ENCODE results near the gene UBE3D. TPM values are rescaled to one million over a fixed set of nuclear protein-coding genes. Genes with fewer than 3 reads are reported as not detected.

The UBE3D gene
- total RNA-seq, 2 donors from 2014 or later: 9.3 to 11.5 TPM

DNA sequence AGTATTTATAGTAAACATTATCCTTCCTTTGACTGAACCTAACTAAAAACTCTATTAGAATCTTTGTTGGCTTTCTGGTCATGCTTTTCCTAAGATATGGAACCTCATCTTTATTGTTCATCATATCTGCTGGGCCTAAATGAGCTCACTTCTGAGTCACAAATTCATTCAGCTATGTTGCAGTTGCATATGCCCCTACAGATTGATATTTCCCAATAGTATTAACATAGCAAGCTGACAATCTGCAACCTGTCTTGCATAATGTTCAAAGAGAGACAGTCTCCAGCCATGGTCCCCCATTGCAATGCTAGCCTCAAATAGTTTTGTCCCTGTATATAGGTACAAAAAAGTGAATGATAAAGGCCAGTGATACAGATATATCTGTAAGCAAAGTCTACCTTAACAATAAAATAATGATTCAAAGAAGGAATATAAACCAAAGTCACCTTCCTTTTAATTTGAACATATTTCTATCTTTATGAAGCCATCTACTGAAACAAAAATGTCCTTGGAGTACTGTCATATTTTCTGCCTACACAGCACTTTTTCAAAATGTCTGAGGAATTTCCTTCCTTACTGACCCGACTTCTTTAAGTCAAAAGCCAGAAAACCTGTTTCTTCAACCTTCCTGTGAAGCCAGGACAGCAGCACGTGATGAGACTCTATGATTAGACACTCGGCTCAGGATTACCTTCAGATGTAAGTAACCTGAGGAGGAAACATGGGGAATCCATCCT lies 140.7 kb downstream of the UBE3D start:
- TF ChIP-seq, protein P1, sequence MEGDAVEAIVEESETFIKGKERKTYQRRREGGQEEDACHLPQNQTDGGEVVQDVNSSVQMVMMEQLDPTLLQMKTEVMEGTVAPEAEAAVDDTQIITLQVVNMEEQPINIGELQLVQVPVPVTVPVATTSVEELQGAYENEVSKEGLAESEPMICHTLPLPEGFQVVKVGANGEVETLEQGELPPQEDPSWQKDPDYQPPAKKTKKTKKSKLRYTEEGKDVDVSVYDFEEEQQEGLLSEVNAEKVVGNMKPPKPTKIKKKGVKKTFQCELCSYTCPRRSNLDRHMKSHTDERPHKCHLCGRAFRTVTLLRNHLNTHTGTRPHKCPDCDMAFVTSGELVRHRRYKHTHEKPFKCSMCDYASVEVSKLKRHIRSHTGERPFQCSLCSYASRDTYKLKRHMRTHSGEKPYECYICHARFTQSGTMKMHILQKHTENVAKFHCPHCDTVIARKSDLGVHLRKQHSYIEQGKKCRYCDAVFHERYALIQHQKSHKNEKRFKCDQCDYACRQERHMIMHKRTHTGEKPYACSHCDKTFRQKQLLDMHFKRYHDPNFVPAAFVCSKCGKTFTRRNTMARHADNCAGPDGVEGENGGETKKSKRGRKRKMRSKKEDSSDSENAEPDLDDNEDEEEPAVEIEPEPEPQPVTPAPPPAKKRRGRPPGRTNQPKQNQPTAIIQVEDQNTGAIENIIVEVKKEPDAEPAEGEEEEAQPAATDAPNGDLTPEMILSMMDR (IDR thresholded peaks at IDR 0.05): no peak
- no peak for TF ChIP-seq POLR2A (IDR thresholded peaks at IDR 0.05)
- H3K27me3 ChIP-seq: no peaks in the 10 kb centered on the region
- WGBS, 2 donors: 80 to 84% methylated on average over 3 of the region's 3 CpGs
- intact Hi-C loops (cut with DNase I): no loop called here
- no peak overlapping the region for H3K4me3 ChIP-seq
- ATAC-seq (no peak), DNase-seq (no peak)
- no peaks in the 10 kb centered on the region for H3K4me1 ChIP-seq
- no peak overlapping the region for H3K27ac ChIP-seq
- no peaks in the 10 kb centered on the region for H3K36me3 ChIP-seq (replicated peaks in 1 of 2; ENCODE audit: insufficient read depth in 1 of 2, low read depth in 2 of 2)
- H3K9me3 ChIP-seq: no peaks in the 10 kb centered on the region

DNA sequence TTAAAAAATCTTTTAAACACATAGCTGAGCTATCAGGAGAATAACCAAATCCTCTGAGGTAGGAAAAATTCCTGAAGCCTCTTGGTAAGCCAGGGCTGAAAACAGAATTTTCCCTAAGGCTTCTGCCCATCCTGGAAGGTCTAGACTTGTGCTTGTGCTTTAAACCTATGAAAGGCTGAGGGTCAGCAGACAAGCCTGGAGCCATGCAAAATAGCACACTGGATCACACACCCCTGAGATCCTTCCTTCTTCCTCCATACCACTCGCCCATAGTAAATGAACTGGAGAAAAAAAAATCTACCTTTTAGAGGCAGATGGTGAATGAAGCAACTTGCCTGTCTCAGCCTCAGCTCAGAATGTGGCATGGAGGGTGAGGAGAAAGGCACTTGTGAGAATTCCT lies 144.4 kb downstream of the UBE3D start:
- no peak for TF ChIP-seq POLR2A (IDR thresholded peaks at IDR 0.05)
- TF ChIP-seq, protein P1 (IDR thresholded peaks at IDR 0.05): no peak
- DNase-seq (no peak), ATAC-seq (no peak)
- WGBS, 2 donors: 88 to 91% methylated on average over 1 of the region's 1 CpG
- H3K9me3 ChIP-seq: no peaks in the 10 kb centered on the region
- no peaks in the 10 kb centered on the region for H3K27me3 ChIP-seq
- no peak overlapping the region for H3K27ac ChIP-seq
- H3K4me3 ChIP-seq: no peak overlapping the region
- H3K4me1 ChIP-seq: no peaks in the 10 kb centered on the region
- H3K36me3 ChIP-seq (replicated peaks in 1 of 2; ENCODE audit: insufficient read depth in 1 of 2, low read depth in 2 of 2): no peaks in the 10 kb centered on the region
- intact Hi-C loops (cut with DNase I): no loop called here

DNA sequence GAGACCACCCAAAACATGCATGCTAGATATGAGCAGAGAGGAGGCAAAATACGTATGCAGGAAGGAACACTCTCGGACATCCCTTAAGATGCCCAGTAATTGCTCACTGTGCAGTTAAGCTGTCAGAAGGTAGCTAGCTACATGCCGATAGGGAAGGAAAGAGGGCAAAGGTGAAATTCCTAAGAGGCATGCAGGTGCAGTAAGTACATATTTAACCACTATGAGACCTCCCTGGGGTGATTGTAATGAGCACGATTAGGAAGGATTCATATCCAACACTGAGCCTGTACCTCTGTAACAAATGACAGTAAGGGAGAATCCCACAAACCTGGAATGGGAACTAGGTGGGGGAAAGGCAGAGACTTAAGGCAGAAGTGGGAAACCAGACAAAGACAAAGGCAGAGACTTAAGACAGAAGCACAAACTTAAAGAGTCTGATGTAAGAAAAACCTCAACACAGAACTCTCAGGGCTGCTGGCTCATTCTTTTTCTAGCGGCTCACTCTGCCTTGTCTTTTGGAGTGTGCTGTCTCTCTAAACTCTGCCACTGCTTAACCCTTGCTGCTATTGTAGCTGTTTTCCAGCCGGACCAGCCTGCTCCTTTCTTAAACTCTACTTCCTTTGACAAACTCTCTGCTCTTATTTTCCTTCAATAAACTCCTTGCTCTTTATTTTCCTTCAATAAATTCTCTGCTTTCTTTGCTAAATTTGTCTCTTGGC lies 148.1 kb downstream of the UBE3D start:
- ATAC-seq (no peak), DNase-seq (no peak)
- Histone ChIP-seq H3K27ac (no peak overlapping the region), H3K4me3 (no peak overlapping the region), H3K9me3 (no peaks in the 10 kb centered on the region), H3K4me1 (no peaks in the 10 kb centered on the region), H3K36me3 (replicated peaks in 1 of 2; ENCODE audit: insufficient read depth in 1 of 2, low read depth in 2 of 2) (no peaks in the 10 kb centered on the region), H3K27me3 (no peaks in the 10 kb centered on the region)
- intact Hi-C loops (cut with DNase I): no loop called here
- TF ChIP-seq POLR2A (IDR thresholded peaks at IDR 0.05): no peak
- TF ChIP-seq, protein P1 (IDR thresholded peaks at IDR 0.05): no peak
- WGBS, 2 donors: 57% methylated on average over 6 of the region's 6 CpGs

DNA sequence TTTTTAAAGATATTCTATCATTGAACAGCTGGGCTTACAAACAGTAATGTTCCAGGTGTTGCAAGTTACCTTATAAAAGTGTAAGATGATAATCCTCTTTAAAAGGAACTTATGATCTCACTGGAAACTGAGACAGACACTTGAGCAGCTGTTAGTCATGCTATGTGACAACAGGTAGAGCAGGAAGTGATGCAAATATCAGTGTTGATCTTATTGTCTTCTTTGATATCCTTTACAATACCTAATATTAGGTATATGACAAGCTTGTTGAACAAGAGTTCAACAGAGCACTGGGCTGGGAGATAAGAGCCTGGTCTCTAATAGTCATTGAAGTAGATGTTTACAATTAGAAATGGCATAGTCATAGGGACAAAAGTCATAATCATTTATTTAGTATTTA lies 150.0 kb downstream of the UBE3D start:
- DNase-seq (no peak), ATAC-seq (no peak)
- intact Hi-C loops (cut with DNase I): no loop called here
- Histone ChIP-seq H3K9me3 (no peaks in the 10 kb centered on the region), H3K27me3 (no peaks in the 10 kb centered on the region), H3K27ac (no peak overlapping the region), H3K4me3 (no peak overlapping the region), H3K4me1 (no peaks in the 10 kb centered on the region), H3K36me3 (replicated peaks in 1 of 2; ENCODE audit: insufficient read depth in 1 of 2, low read depth in 2 of 2) (no peaks in the 10 kb centered on the region)
- TF ChIP-seq, protein P1 (IDR thresholded peaks at IDR 0.05): no peak
- TF ChIP-seq POLR2A (IDR thresholded peaks at IDR 0.05): no peak
